Neural progenitor cell (in vitro differentiated cells): ENCODE measurements around the gene OXLD1. TPM values are rescaled to one million over a fixed set of nuclear protein-coding genes. Genes with fewer than 3 reads are reported as not detected.
"Not testable (repeated sequence)": the region's sequence is repeated elsewhere in the genome, so short reads cannot be mapped to it uniquely, and the experiment has no call there.

Experiments
- DNase-seq: peaks from one replicate; pipeline ENCODE4 v3.0.0-alpha.2; 2016; ENCODE audit warnings: low spot score
- H2AFZ ChIP-seq: fragments of 200-600 bp; sonication (generic); replicated peaks from 2 replicates; pipeline ENCODE4 v1.6.1; 2016; ENCODE audit warnings: antibody characterized with exemption
- H3F3A ChIP-seq: fragments of 200-600 bp; sonication (generic); 2 replicates; pipeline ENCODE4 v1.6.1; 2016; ENCODE audit warnings: antibody characterized with exemption, low read depth
- H3K27ac ChIP-seq: fragments of 200-600 bp; sonication (generic); 2 replicates; pipeline ENCODE4 v1.5.1; 2016; ENCODE audit warnings: mild to moderate bottlenecking
- H3K27me3 ChIP-seq: fragments of 200-600 bp; sonication (generic); 2 replicates; pipeline ENCODE4 v1.6.1; 2016; ENCODE audit warnings: mild to moderate bottlenecking, moderate library complexity
- H3K36me3 ChIP-seq: fragments of 200-600 bp; sonication (generic); 2 replicates; pipeline ENCODE4 v1.5.1; 2016
- H3K4me1 ChIP-seq: fragments of 200-600 bp; sonication (generic); 2 replicates; pipeline ENCODE4 v1.6.1; 2016; ENCODE audit warnings: mixed run types
- H3K4me2 ChIP-seq: fragments of 200-600 bp; sonication (generic); 2 replicates; pipeline ENCODE4 v1.6.1; 2016
- H3K4me3 ChIP-seq: fragments of 200-600 bp; sonication (generic); 2 replicates; pipeline ENCODE4 v1.5.1; 2016
- H3K79me2 ChIP-seq: fragments of 200-600 bp; sonication (generic); 2 replicates; pipeline ENCODE4 v1.6.1; 2016; ENCODE audit warnings: low read depth
- H3K9ac ChIP-seq: fragments of 200-600 bp; sonication (generic); 2 replicates; pipeline ENCODE4 v1.6.1; 2016
- H3K9me3 ChIP-seq: fragments of 200-600 bp; sonication (generic); 2 replicates; pipeline ENCODE4 v1.5.1; 2016; ENCODE audit warnings: low read depth
- H4K20me1 ChIP-seq: fragments of 200-600 bp; sonication (generic); 2 replicates; pipeline ENCODE4 v1.6.1; 2016; ENCODE audit warnings: low read depth
- H3K27ac Mint-ChIP-seq: 3 replicates; pipeline ENCODE4 v1.8.0; 2021; ENCODE audit warnings: mixed read lengths
- H3K27me3 Mint-ChIP-seq: 2 replicates; pipeline ENCODE4 v1.8.0; 2022; ENCODE audit warnings: low read depth, mild to moderate bottlenecking, inconsistent platforms, moderate library complexity, mixed read lengths; ENCODE audit not compliant: insufficient read depth
- H3K36me3 Mint-ChIP-seq: 3 replicates; pipeline ENCODE4 v1.8.0; 2021; ENCODE audit warnings: mixed read lengths
- H3K4me1 Mint-ChIP-seq: 3 replicates; pipeline ENCODE4 v1.8.0; 2021; ENCODE audit warnings: mixed read lengths
- H3K4me3 Mint-ChIP-seq: 3 replicates; pipeline ENCODE4 v1.8.0; 2021; ENCODE audit warnings: mild to moderate bottlenecking, moderate library complexity, mixed read lengths
- H3K9me3 Mint-ChIP-seq: 3 replicates; pipeline ENCODE4 v1.8.0; 2020; ENCODE audit warnings: mixed read lengths
- EZH2 ChIP-seq: fragments of 200-600 bp; sonication (generic); IDR thresholded peaks from 2 replicates; pipeline ENCODE4 v1.6.1; 2017; ENCODE audit warnings: antibody characterized with exemption, mild to moderate bottlenecking, moderate library complexity
- EZH2phosphoT487 ChIP-seq: fragments of 200-600 bp; sonication (generic); IDR thresholded peaks from 2 replicates; pipeline ENCODE4 v1.6.1; 2017; ENCODE audit warnings: antibody characterized with exemption
- total RNA-seq: library from RNA; depleted of rRNA; stranded (reverse); fragments of >200 nt; gene quantifications from 2 replicates; pipeline ENCODE4 v1.2.3, GENCODE V29; 2015; ENCODE audit warnings: low replicate concordance
- TF ChIP-seq, protein P1 (sequence below): fragments of 200-600 bp; sonication (generic); IDR thresholded peaks from 2 replicates; pipeline ENCODE4 v1.5.1; 2017; ENCODE audit warnings: antibody characterized with exemption, mild to moderate bottlenecking

Gene OXLD1
- total RNA-seq, 1 donor from 2014 or later = 11.9 TPM

- not testable (repeated sequence) for H3K4me1 Mint-ChIP-seq, H3K9me3 Mint-ChIP-seq, H3K4me1 ChIP-seq, H2AFZ ChIP-seq, H3K9ac ChIP-seq, H3K27ac ChIP-seq, H3K9me3 ChIP-seq, H3K4me3 Mint-ChIP-seq, H3K4me3 ChIP-seq, H3K79me2 ChIP-seq, H3K27me3 Mint-ChIP-seq, H3K4me2 ChIP-seq, H3K36me3 ChIP-seq, H3K27me3 ChIP-seq, H3K27ac Mint-ChIP-seq
- peaks cover 12% of the 10 kb centered on the region for H3K36me3 Mint-ChIP-seq
- peaks cover 30% of the 10 kb centered on the region for H3F3A ChIP-seq
- peak; percentile 25 for DNase-seq
- H4K20me1 ChIP-seq = peaks cover 10% of the 10 kb centered on the region
- TF ChIP-seq, protein P1, sequence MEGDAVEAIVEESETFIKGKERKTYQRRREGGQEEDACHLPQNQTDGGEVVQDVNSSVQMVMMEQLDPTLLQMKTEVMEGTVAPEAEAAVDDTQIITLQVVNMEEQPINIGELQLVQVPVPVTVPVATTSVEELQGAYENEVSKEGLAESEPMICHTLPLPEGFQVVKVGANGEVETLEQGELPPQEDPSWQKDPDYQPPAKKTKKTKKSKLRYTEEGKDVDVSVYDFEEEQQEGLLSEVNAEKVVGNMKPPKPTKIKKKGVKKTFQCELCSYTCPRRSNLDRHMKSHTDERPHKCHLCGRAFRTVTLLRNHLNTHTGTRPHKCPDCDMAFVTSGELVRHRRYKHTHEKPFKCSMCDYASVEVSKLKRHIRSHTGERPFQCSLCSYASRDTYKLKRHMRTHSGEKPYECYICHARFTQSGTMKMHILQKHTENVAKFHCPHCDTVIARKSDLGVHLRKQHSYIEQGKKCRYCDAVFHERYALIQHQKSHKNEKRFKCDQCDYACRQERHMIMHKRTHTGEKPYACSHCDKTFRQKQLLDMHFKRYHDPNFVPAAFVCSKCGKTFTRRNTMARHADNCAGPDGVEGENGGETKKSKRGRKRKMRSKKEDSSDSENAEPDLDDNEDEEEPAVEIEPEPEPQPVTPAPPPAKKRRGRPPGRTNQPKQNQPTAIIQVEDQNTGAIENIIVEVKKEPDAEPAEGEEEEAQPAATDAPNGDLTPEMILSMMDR = peak; percentile 60
Measured at GRCh38 chr17:81675515-81676221, 9.3 kb upstream of the OXLD1 start.

- peaks cover 10% of the 10 kb centered on the region for H3K36me3 Mint-ChIP-seq
- Histone ChIP-seq H3K4me2 (no peak overlapping the region), H3K79me2 (peaks cover 16% of the 10 kb centered on the region), H3K27ac (no peak overlapping the region), H2AFZ (no peak overlapping the region), H3K36me3 (no peaks in the 10 kb centered on the region), H4K20me1 (peaks cover 10% of the 10 kb centered on the region), H3K27me3 (no peaks in the 10 kb centered on the region), H3K4me3 (no peak overlapping the region), H3K9me3 (no peaks in the 10 kb centered on the region), H3F3A (peaks cover 24% of the 10 kb centered on the region), H3K4me1 (no peaks in the 10 kb centered on the region), H3K9ac (no peak overlapping the region)
- no peaks in the 10 kb centered on the region for H3K27me3 Mint-ChIP-seq
- H3K4me3 Mint-ChIP-seq = no peak overlapping the region
- TF ChIP-seq EZH2phosphoT487 (no peak), EZH2 (no peak)
- TF ChIP-seq, protein P1 = no peak
- DNase-seq = no peak
- H3K4me1 Mint-ChIP-seq = no peaks in the 10 kb centered on the region
- no peaks in the 10 kb centered on the region for H3K9me3 Mint-ChIP-seq
- no peak overlapping the region for H3K27ac Mint-ChIP-seq
Measured at GRCh38 chr17:81673561-81674258, 7.3 kb upstream of the OXLD1 start.

- Histone ChIP-seq H3K36me3 (peaks cover 6% of the 10 kb centered on the region), H3K4me3 (no peak overlapping the region)
Measured at GRCh38 chr17:81672954-81673353, 6.5 kb upstream of the OXLD1 start.

More at GRCh38 chr17:81672954-81673353, 6.5 kb upstream of the OXLD1 start:
- peaks cover 4% of the 10 kb centered on the region for H3K4me1 ChIP-seq
- peaks cover 26% of the 10 kb centered on the region for H3F3A ChIP-seq
- Mint-ChIP-seq H3K36me3 (peaks cover 12% of the 10 kb centered on the region), H3K27ac (no peak overlapping the region), H3K9me3 (no peaks in the 10 kb centered on the region), H3K4me3 (peak overlapping the region; percentile 46), H3K27me3 (no peaks in the 10 kb centered on the region), H3K4me1 (peaks cover 6% of the 10 kb centered on the region)
- TF ChIP-seq, protein P1 = no peak
- TF ChIP-seq EZH2phosphoT487 (no peak), EZH2 (no peak)
- no peaks in the 10 kb centered on the region for H3K9me3 ChIP-seq
- no peak overlapping the region for H3K9ac ChIP-seq
- no peak overlapping the region for H2AFZ ChIP-seq
- H3K27ac ChIP-seq = no peak overlapping the region
- no peak overlapping the region for H3K4me2 ChIP-seq
- peaks cover 14% of the 10 kb centered on the region for H4K20me1 ChIP-seq
- no peak for DNase-seq
- no peaks in the 10 kb centered on the region for H3K27me3 ChIP-seq
- peaks cover 23% of the 10 kb centered on the region for H3K79me2 ChIP-seq
